ENCODE data around the gene KRTAP5-10.

GRCh38 chr11:71525938-71526495 lies 39.3 kb upstream of the KRTAP5-10 start:
- TF ChIP-seq CTCF (IDR thresholded peaks at IDR 0.05) (no peak), NFYB (CRISPR knock-in tag; conservative IDR thresholded peaks at IDR 0.05; ENCODE audit: low read depth) (no peak), ZNF263 (CRISPR knock-in tag; IDR thresholded peaks at IDR 0.05; ENCODE audit: low read depth) (no peak), FOXP1 (CRISPR knock-in tag; IDR thresholded peaks at IDR 0.05; ENCODE audit: borderline replicate concordance) (no peak), ZNF121 (CRISPR knock-in tag; IDR thresholded peaks at IDR 0.05) (no peak), ELF4 (CRISPR knock-in tag; IDR thresholded peaks at IDR 0.05; ENCODE audit: low read depth) (no peak), NR2C2 (CRISPR knock-in tag; IDR thresholded peaks at IDR 0.05) (no peak), MAX (CRISPR knock-in tag; IDR thresholded peaks at IDR 0.05) (no peak), ATF3 (CRISPR knock-in tag; conservative IDR thresholded peaks at IDR 0.05) (no peak), FOXJ3 (CRISPR knock-in tag; IDR thresholded peaks at IDR 0.05; ENCODE audit: borderline replicate concordance) (no peak)

Data from WTC11 (cell line).